ENCODE measurements around the gene LRRC3C.
"Not testable (repeated sequence)": the region's sequence is repeated elsewhere in the genome, so short reads cannot be mapped to it uniquely, and the experiment has no call there.

Gene LRRC3C, protein sequence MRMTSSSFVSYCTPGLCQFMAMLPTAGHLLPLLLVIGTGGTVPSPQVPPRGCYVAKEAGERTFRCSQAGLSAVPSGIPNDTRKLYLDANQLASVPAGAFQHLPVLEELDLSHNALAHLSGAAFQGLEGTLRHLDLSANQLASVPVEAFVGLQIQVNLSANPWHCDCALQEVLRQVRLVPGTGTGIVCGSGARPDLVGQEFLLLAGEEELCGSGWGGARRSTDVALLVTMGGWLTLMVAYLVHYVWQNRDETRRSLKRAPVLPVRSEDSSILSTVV

GRCh38 chr17:39927101-39927928 lies at the start of gene LRRC3C, which contains the start of gene ORMDL3:
Gene LRRC3C (plus strand): TSS chr17:39927732. CDS start chr17:39941524, 13,792 bp downstream.
Gene ORMDL3 (minus strand): TSS chr17:39927601. CDS start chr17:39924203, 3,398 bp downstream.
- DNase-seq: peak; percentile 92

GRCh38 chr17:39886102-39886501 lies 41.4 kb upstream of the LRRC3C start:
- DNase-seq: not testable (repeated sequence)

GRCh38 chr17:39887078-39887477 lies 40.5 kb upstream of the LRRC3C start:
- DNase-seq: no peak

DNA sequence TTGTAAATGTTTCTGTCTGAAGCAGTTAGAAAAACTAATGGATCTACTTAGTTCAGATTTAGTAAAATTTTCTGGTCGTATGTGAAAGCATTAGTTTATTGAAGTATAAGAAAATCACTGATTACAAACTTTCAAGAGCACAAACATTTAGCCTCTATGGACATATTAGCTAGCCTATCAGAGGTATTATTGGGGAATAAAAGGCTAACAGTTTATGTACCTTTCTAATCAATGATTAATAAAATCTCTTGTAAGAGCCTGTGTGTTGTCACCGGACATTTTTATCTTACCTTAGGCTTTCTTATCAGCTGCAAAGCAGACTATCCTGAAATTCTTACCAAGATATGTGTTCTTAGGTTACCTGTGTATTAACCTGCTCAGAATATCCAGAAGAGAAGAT lies 38.3 kb upstream of the LRRC3C start:
- no peak for DNase-seq

GRCh38 chr17:39894681-39895376 lies 32.7 kb upstream of the LRRC3C start:
- no peak for DNase-seq

DNA sequence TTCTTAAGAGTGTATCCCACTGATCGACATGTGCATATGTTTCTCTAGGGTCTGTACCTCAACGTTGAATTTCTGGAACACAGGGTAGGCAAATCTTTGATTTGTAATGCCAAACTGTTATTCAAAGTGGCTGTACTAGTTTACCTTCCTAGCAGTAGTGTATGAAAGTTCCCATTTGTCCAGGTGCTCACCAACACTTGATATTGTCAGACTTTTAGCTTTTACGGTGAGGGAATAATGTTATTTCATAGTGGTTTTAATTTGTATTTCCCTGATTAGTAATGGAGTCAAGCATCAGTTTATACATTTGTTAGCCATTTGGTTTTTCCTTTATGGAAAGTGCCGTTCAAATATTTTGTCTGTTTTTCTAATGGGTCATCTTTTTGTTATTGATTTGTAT lies 29.4 kb upstream of the LRRC3C start:
- DNase-seq: no peak

DNA sequence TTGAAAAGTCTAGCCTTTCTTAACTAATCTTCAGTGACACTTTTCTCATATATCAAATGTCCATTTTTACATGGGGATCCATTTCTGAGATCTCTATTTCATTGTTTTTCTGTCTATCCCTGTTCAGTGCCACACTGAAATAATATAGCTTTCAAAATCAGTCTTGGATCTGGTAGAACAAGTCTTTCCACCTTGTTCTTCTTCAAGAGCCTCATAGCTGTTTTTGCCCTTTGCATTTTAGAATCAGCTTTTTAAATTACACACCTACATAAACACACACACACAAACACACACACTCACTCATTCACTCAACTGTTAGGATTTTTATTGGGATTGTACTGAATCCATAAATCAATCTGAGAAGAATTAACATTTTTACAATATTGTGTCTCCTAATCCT lies 28.3 kb upstream of the LRRC3C start:
- DNase-seq: no peak

DNA sequence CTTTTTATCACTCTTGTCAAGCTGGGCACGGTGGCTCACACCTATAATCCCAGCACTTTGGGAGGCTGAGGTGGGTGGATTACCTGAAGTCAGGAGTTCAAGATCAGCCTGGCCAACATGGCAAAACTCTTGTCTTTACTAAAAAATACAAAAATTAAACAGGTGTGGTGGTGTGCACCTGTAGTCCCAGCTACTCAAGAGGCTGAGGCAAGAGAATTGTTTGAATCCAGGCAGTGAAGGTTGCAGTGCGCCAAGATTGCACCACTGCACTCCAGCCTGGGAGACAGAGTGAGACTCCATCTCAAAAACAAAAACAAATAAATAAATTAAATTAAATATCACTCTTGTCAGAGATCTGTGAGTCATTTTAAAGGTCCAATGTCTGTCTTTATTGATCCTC lies 25.5 kb upstream of the LRRC3C start:
- not testable (repeated sequence) for DNase-seq

GRCh38 chr17:39903158-39903884 lies 24.2 kb upstream of the LRRC3C start:
- DNase-seq: peak; percentile 25

DNA sequence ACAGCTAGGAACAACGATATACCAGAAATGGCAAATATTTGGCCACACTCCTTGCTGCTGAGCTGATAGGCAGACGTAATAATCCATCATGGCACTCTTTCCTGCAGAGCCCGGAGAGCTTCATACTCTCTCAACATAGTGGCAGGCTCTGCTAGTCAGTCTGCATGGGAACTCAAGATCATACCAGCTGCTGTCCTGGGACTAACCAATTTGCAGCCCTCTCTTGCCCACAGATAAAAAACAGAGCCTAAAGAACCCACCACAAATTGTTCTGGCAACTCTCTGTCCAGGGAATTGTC lies 22.6 kb upstream of the LRRC3C start:
- no peak for DNase-seq

DNA sequence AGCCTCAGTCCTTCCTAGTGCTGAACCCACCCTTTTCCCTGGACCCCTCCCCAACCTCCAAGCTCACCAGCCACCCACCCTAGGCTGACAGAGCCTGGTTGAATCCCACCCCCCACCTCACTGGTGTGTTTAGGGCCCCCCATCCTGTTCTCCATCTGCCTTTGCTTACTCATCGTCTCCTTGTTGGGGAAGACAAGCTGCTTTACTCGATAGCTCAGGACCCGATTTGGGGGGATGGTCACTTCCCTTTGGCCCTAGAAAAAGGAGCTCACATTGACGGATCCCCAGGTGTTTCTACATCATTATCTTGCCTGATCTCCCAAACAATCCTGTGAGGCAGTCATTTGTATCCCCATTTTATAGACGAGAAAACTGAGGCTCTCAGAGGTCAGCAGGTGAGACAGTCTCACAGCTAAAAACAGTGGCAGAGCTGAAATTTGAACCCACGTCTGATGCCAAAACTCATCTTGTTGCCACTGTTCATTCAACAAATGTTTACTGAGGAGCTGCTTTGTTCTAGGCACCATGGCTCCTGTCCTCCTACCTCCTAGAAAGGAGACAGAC lies 18.7 kb upstream of the LRRC3C start:
- DNase-seq: no peak

DNA sequence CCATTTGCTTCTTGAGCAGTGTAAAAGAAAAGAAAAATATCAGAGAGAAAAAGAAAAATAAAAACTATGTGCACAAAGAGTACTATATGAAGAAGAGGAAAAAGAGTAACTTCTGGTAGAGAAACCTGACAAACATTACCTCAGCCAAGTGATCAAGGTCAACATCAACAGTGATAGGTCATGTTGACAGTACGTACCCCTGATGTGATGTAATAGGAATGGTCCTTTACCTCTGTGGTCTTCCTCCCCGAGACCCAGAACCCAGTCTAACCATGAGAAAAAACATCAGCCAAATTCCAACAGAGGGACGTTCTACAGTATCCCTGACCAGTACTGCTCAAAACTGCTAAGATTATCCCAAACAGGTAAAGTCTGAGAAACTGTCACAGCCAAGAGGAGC lies 13.5 kb upstream of the LRRC3C start:
- DNase-seq: no peak

DNA sequence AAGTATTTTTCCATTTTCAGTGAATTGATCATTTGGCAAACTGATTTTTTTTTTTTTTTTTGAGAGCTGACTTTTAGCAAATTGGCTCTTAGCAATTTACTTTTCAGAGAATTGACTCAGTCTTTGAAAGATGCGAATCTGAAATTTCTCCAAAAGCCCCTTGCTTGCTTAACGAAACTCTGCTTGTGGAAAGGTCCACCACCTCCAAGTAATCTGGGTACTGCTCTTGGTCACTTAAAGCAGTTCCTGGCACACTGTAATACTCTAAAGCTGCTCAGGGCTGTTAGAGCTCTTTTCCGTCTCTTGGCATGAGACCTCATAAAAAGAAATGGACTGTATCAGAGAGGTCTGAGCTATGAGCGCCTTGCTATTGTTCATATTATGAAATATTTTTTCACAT lies 12.0 kb upstream of the LRRC3C start:
- no peak for DNase-seq

DNA sequence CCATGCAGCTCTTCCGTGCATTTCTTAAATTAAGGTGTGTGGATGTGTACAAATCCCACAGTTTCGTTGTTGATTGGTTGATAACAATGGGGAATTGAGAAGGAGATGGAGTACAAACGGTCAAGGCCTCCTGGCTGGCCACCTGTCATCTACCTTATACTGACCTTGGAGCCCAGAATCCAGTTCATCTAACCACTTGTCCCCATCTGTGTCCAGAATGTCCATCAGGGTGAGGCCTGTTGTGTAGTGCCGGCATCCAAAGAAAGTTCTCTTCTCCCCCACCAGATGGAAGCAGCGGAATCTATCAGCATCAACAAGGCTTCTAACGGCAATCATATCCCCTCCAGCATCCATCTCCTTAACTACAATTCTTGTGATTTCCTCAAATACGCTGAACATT lies 10.6 kb upstream of the LRRC3C start:
- no peak for DNase-seq

DNA sequence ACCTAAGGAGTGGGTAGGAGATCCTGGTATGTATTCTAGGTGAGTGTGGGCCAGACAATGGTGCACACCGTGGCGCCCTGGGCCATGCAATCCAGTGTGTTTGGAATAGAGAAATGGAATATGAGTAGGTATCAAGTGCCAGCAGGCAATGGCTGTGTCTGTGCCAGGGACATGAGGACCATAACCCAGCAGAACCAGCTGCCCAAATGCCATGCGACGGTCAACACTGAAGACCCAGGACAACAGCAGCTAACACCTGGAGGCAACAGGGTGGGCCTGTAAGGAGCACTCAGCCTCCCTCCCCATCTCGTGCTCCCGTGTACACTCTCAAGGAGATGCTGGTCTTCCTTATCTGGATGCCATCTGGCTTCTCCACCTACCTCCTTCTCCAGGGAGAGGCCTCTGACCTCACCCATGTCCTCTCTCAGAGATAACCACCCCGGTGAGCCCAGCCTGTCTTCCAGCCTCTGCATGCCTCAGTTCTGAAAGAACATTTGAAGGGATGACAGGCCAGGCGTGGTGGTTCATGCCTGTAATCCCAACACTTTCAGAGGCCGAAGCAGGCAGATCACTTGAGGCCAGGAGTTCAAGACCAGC lies 8.3 kb upstream of the LRRC3C start:
- no peak for DNase-seq

- DNase-seq: peak; percentile 33
Measured at GRCh38 chr17:39920218-39921210, 7.0 kb upstream of the LRRC3C start.

DNA sequence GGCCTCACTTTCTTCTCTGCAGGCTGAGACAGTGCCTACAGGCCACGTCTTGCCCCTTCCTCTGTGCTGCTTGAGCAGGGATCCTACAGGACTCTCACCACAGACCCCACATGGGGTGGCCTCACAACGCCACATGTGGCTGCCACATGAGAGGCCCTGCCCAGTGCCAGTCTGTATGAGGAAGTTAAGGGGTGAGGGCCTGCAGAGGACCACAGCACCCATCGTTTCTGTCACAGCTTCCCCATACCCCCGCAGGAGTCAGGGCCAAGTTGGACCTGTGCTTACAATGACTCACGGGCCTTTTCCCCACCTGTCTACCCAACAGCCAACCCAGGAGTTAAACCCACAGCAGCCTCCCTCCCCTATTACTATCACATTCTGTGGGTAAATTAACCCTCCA lies 6.2 kb upstream of the LRRC3C start:
- peak; percentile 24 for DNase-seq

DNA sequence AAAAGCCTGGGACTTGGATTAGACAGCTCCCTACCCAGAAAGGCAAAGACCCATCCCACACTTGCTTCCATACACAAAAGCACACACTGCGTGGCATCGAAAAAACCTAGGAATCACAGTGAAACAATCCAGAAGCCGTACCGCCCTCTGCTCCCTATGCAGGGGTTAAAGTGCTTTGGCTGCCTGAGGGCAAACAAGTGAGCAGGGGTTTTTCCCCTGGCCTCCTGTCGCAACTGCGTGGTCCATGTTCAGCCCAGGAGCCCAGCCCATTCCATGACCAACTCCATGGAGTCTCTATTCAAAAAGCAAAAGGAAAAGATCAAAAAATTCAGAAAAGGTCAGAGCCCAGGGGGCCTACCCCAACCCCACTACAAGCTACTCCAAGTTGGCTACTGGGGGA lies 5.5 kb upstream of the LRRC3C start:
- no peak for DNase-seq

GRCh38 chr17:39923230-39923629 lies 4.3 kb upstream of the LRRC3C start:
- no peak for DNase-seq

- no peak for DNase-seq
Measured at GRCh38 chr17:39923836-39924690, 3.5 kb upstream of the LRRC3C start.
